ENCODE results near the gene PICALM.
"Not testable (repeated sequence)": the region's sequence is repeated elsewhere in the genome, so short reads cannot be mapped to it uniquely, and the experiment has no call there.

Gene PICALM

DNA sequence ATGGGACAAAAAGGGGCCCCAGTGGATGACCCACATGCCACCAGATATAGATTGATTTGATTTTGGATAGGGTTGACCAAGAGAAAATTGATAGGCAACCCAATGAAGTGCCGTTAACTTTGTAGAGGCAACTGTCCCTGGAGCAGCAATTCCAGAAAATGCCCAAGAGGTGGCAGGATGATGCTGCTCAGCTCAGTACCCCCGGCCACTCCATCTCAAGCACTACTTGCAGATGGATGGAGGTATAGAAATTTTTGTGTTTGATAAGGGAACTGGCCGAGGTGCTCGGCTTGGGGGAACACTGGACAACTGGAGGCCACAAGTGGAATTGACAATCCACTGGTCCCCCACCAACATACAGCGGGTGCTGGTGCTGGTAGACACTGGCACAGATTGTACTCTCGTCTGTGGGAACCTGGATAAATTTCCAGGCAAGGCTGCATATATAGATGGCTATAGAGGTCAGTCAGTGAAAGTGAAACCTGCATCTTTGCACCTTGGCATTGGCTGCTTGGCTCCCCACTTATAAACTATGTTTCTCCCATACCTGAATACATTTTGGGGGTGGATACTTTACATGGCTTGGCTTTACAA is 127.4 kb downstream of the PICALM start:
- TF ChIP-seq CTCF (conservative IDR thresholded peaks at IDR 0.05; ENCODE audit: control insufficient read depth, insufficient read depth, low read depth, low read length) = peak; percentile 77
- no peak overlapping the region for H3K4me3 ChIP-seq (ENCODE audit: control insufficient read depth, low read depth, low read length)
- DNase-seq (ENCODE audit: low read depth) = peak; percentile 74

- no peak for DNase-seq (ENCODE audit: low read depth)
- no peak overlapping the region for H3K4me3 ChIP-seq (ENCODE audit: control insufficient read depth, low read depth, low read length)
- no peak for TF ChIP-seq CTCF (conservative IDR thresholded peaks at IDR 0.05; ENCODE audit: control insufficient read depth, insufficient read depth, low read depth, low read length)
Observed at GRCh38 chr11:85939099-85940015, 129.5 kb downstream of the PICALM start.

- no peak for TF ChIP-seq CTCF (conservative IDR thresholded peaks at IDR 0.05; ENCODE audit: control insufficient read depth, insufficient read depth, low read depth, low read length)
- no peak for DNase-seq (ENCODE audit: low read depth)
- H3K4me3 ChIP-seq (ENCODE audit: control insufficient read depth, low read depth, low read length) = no peak overlapping the region
Observed at GRCh38 chr11:85937835-85938234, 131.0 kb downstream of the PICALM start.

DNA sequence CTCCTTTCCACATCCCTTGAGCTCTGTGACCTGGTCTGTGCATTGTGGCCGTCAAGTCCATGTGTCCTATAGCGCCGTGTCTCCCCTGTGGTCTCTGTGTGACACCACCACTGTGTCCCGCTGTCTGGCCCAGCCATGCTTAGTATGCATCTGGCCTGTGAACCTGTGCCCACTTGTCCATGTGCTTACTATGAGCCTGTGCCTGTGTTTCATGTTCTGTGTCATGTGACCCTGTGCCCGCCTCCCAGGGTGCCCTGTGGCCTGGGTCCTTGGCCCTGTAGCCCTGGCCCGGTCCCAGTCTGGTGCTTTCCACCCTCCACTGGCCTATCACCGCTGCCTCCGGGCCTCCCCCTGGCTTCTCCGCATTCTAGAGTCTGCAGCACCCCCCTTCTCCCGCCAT is 133.1 kb downstream of the PICALM start:
- no peak for DNase-seq (ENCODE audit: low read depth)
- no peak overlapping the region for H3K4me3 ChIP-seq (ENCODE audit: control insufficient read depth, low read depth, low read length)
- no peak for TF ChIP-seq CTCF (conservative IDR thresholded peaks at IDR 0.05; ENCODE audit: control insufficient read depth, insufficient read depth, low read depth, low read length)

GRCh38 chr11:85934596-85935169 is 134.2 kb downstream of the PICALM start:
- no peak for TF ChIP-seq CTCF (conservative IDR thresholded peaks at IDR 0.05; ENCODE audit: control insufficient read depth, insufficient read depth, low read depth, low read length)
- peak; percentile 25 for DNase-seq (ENCODE audit: low read depth)
- peak overlapping the region; percentile 19 for H3K4me3 ChIP-seq (ENCODE audit: control insufficient read depth, low read depth, low read length)

GRCh38 chr11:85930879-85931366 is 138.0 kb downstream of the PICALM start:
- no peak for TF ChIP-seq CTCF (conservative IDR thresholded peaks at IDR 0.05; ENCODE audit: control insufficient read depth, insufficient read depth, low read depth, low read length)
- no peak overlapping the region for H3K4me3 ChIP-seq (ENCODE audit: control insufficient read depth, low read depth, low read length)
- DNase-seq (ENCODE audit: low read depth) = no peak

DNA sequence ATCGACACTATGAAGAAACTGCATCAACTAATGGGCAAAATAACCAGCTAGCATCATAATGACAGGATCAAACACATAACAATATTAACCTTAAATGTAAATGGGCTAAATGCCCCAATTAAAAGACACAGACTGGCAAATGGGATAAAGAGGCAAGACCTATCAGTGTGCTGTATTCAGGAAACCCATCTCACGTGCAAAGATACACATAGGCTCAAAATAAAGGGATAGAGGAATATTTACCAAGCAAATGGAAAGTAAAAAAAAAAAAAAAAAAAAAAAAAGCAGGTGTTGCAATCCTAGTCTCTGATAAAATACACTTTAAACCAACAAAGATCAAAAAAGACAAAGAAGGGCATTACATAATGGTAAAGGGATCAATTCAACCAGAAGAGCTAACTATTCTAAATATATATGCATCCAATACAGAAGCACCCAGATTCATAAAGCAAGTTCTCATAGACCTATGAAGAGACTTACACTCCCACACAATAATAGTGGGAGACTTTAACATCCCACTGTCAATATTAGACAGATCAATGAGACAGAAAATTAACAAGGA is 142.2 kb downstream of the PICALM start:
- not testable (repeated sequence) for H3K4me3 ChIP-seq (ENCODE audit: control insufficient read depth, low read depth, low read length); DNase-seq (ENCODE audit: low read depth)

Data from fibroblast of mammary gland (primary cell).